ENCODE data around the gene TRIM36. TPM values are rescaled to one million over a fixed set of nuclear protein-coding genes. Genes with fewer than 3 reads are reported as not detected.

The TRIM36 gene
- total RNA-seq, 1 donor from 2014 or later, result 3.7 TPM

DNA sequence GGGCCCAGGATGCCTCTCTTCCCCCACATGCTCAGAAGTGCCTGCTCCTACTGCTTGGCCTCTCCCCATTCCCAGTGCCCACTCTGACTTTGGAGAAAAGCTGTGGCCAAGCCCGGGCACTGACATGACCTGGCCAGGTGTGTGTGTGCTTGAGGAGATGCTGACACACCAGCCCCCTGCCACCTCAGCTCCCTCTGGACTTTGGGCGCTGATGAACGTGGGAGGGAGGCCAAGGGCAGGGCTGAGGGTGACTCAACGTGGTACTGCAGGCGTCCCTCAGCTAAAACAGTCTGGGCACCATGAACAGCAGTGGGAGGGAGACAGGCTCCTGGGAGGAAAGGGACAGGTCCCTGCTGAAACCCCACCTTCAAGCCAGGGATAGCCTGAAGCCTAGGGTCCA lies 3.9 kb downstream of the TRIM36 start:
- intact Hi-C loops (cut with DNase I), result no loop called here
- Histone ChIP-seq H3K27ac (no peak overlapping the region), H3K4me1 (peaks cover 9% of the 10 kb centered on the region), H3K9me3 (no peaks in the 10 kb centered on the region), H3K36me3 (no peaks in the 10 kb centered on the region), H3K27me3 (peaks cover 22% of the 10 kb centered on the region), H3K4me3 (no peak overlapping the region)
- DNase-seq, result no peak
- ATAC-seq, result no peak
- TF ChIP-seq, protein P1, sequence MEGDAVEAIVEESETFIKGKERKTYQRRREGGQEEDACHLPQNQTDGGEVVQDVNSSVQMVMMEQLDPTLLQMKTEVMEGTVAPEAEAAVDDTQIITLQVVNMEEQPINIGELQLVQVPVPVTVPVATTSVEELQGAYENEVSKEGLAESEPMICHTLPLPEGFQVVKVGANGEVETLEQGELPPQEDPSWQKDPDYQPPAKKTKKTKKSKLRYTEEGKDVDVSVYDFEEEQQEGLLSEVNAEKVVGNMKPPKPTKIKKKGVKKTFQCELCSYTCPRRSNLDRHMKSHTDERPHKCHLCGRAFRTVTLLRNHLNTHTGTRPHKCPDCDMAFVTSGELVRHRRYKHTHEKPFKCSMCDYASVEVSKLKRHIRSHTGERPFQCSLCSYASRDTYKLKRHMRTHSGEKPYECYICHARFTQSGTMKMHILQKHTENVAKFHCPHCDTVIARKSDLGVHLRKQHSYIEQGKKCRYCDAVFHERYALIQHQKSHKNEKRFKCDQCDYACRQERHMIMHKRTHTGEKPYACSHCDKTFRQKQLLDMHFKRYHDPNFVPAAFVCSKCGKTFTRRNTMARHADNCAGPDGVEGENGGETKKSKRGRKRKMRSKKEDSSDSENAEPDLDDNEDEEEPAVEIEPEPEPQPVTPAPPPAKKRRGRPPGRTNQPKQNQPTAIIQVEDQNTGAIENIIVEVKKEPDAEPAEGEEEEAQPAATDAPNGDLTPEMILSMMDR (IDR thresholded peaks at IDR 0.05), result no peak

- ATAC-seq (no peak), DNase-seq (no peak)
- Histone ChIP-seq H3K4me1 (no peaks in the 10 kb centered on the region), H3K4me3 (no peak overlapping the region), H3K27me3 (peaks cover 5% of the 10 kb centered on the region), H3K9me3 (no peaks in the 10 kb centered on the region), H3K27ac (no peak overlapping the region), H3K36me3 (no peaks in the 10 kb centered on the region)
- TF ChIP-seq, protein P1 (IDR thresholded peaks at IDR 0.05), result no peak
- intact Hi-C loops (cut with DNase I), result no loop called here
Observed at GRCh38 chr5:115160975-115161475, 8.7 kb downstream of the TRIM36 start.

GRCh38 chr5:115151208-115151805 lies 18.4 kb downstream of the TRIM36 start:
- no peak for ATAC-seq
- H3K4me1 ChIP-seq, result no peaks in the 10 kb centered on the region
- TF ChIP-seq, protein P1 (IDR thresholded peaks at IDR 0.05), result no peak

DNA sequence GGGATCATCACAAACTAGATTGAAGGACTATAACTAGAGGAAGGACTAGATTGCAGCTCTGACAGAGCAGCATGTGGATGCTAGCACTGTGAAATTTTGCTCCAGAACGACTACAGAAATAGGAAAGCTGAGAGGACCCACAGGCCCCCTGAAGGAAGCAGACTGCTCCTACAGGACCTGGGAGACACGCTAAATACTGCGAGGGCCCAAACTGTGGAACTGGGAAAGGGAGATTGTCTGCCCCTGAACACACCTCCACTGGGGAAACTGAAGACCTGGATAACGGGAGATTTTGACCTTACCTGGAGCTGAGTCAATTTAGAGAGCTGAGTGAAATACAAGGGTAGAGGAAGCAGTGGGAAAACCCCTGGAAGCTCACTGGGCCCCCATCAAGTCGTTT lies 19.2 kb downstream of the TRIM36 start:
- H3K27me3 ChIP-seq, result no peaks in the 10 kb centered on the region
- intact Hi-C loops (cut with DNase I), result no loop called here
- no peak overlapping the region for H3K4me3 ChIP-seq
- ATAC-seq (no peak), DNase-seq (no peak)
- no peaks in the 10 kb centered on the region for H3K4me1 ChIP-seq
- H3K27ac ChIP-seq, result no peak overlapping the region
- TF ChIP-seq, protein P1 (IDR thresholded peaks at IDR 0.05), result no peak
- no peaks in the 10 kb centered on the region for H3K9me3 ChIP-seq
- no peaks in the 10 kb centered on the region for H3K36me3 ChIP-seq

More at GRCh38 chr5:115151208-115151805, 18.4 kb downstream of the TRIM36 start:
- Histone ChIP-seq H3K9me3 (no peaks in the 10 kb centered on the region), H3K4me3 (no peak overlapping the region), H3K36me3 (no peaks in the 10 kb centered on the region), H3K27me3 (no peaks in the 10 kb centered on the region), H3K27ac (no peak overlapping the region)
- intact Hi-C loops (cut with DNase I), result no loop called here
- no peak for DNase-seq

DNA sequence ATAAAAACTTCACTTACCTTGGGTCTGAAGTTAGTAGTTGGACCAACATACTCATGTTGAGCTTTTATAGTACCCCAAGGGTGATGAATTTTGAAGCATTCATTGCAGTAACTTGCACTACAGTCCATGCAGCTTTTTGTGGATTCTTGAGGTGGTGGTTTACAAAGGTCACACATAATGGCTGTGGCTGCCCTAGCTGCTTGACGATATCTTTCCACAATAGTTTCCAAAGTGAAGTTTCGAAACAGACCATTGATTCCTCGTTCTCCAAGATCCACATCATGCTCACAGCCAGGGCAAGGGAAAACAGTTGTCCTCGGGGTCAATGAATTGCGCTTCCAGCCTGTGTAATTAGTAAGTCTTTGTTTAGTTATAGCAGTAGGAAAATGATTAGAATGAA lies 22.7 kb downstream of the TRIM36 start:
- no peak overlapping the region for H3K4me3 ChIP-seq
- peak; percentile 21 for ATAC-seq
- TF ChIP-seq, protein P1 (IDR thresholded peaks at IDR 0.05), result no peak
- H3K36me3 ChIP-seq, result no peaks in the 10 kb centered on the region
- H3K9me3 ChIP-seq, result no peaks in the 10 kb centered on the region
- H3K27ac ChIP-seq, result no peak overlapping the region
- no peak for DNase-seq
- no peaks in the 10 kb centered on the region for H3K27me3 ChIP-seq
- no peaks in the 10 kb centered on the region for H3K4me1 ChIP-seq
- intact Hi-C loops (cut with DNase I), result no loop called here
